Urinary bladder (tissue), 4 donors: ENCODE measurements around the gene KEL. TPM values are rescaled to one million over a fixed set of nuclear protein-coding genes. Genes with fewer than 3 reads are reported as not detected.

Source experiments
- DNase-seq: peaks from one replicate; pipeline ENCODE4 v3.0.0-alpha.2; 2015; ENCODE audit errors: extremely low spot score
- H3K27ac ChIP-seq: one replicate; pipeline ENCODE4 v1.5.1; 2013; ENCODE audit warnings: low read depth, mild to moderate bottlenecking, moderate library complexity
- H3K36me3 ChIP-seq: one replicate; pipeline ENCODE4 v1.6.1; 2013; ENCODE audit warnings: mild to moderate bottlenecking, moderate library complexity; ENCODE audit not compliant: insufficient read depth
- H3K4me1 ChIP-seq: one replicate; pipeline ENCODE4 v1.6.1; 2013; ENCODE audit warnings: mild to moderate bottlenecking, moderate library complexity; ENCODE audit not compliant: insufficient read depth
- H3K4me3 ChIP-seq: one replicate; pipeline ENCODE4 v1.5.1; 2013; ENCODE audit warnings: low read depth, low read length
- WGBS: extraction: QIAGEN DNeasy Blood & Tissue Kit; methylation state at CpG from one replicate; pipeline ENCODE4 v1.1.7; 2013; 5-methylcytosine and 5-hydroxymethylcytosine counted together
- polyA plus RNA-seq: library from polyadenylated mRNA; stranded (reverse); fragments of 200-250 nt; gene quantifications from one replicate; pipeline ENCODE4 v1.2.3, GENCODE V29; 2013
- total RNA-seq: library from RNA; depleted of rRNA; stranded (reverse); fragments of >200 nt; gene quantifications from one replicate; pipeline ENCODE4 v1.2.3, GENCODE V29; 2014
- donor health status: healthy with polysubstance abuse.
- donor health status: healthy.

Gene KEL
- total and polyA plus RNA-seq, 2 donors: 0.16 to 0.18 TPM

DNA sequence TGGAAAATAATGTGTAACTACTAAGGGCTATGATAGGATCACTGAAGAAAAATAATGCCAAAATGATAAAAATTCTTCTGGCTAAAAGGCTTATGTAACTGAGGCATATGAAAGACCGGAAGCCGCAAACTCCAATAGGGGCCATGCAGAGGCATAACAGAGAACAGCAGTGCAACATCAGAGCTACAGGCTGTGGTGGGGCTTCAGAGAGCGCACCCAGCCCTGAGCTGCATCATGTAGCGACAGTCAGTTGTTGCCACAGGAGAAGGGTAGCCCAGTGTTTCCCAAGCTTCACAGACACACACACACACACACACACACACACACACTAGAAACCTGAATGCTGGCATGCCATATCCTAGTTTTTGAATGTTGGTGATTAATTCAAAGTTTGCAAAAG, 13.6 kb downstream of the KEL start:
- Histone ChIP-seq H3K4me3 (no peak overlapping the region), H3K27ac (no peak overlapping the region), H3K4me1 (no peaks in the 10 kb centered on the region), H3K36me3 (no peaks in the 10 kb centered on the region)
- no peak for DNase-seq
- WGBS: 86% methylated on average over 4 of the region's 4 CpGs

DNA sequence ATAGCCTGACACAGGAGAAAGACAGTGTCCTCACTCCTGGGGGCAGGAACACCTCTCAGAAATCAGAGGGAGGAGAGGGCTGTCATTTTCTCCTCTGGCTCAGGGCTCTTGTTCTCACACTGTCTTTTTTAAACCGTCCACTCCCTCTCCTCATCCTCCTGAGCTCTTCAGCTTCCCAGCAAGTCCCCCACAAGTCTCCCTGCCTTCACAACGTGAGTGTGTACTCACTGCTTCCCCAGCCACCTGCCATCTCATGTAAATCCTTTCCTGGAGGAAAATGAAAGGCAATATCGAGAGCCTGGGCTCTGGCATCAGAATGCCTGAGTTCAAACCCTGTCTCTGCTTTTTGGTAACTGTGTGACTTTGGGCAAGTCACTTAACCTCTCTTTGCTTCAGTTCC, 17.2 kb downstream of the KEL start:
- H3K36me3 ChIP-seq: no peaks in the 10 kb centered on the region
- 60% methylated on average over 3 of the region's 3 CpGs for WGBS
- H3K4me3 ChIP-seq: no peak overlapping the region
- DNase-seq: no peak
- H3K27ac ChIP-seq: no peak overlapping the region
- no peaks in the 10 kb centered on the region for H3K4me1 ChIP-seq

DNA sequence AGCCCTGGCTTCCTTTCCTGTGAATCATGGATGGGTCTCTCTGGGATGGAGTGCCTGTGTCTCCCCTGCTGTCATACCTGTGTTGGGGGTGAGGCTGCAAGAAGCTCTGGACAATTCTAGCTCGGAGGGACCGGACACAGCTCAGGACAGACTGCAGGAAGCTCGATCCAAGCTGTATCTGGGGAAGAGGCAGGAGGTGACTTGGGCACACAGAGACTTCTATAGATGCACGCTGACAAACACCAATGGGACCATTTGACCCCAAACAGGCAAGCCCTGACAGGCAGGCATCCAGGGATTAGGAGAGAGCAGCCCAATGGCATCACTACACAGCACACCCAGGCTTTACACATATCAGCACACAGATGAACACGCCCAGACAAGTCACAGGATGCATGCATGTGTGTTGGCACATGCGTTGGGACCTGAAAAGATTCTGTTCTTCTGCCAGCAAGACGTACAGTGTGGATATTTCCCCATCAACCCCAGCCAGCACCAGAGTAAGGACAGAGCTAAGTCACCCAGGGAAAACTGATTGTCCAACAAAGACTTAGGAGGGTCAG, 18.4 kb downstream of the KEL start:
- H3K36me3 ChIP-seq: no peaks in the 10 kb centered on the region
- WGBS: 71% methylated on average over 7 of the region's 7 CpGs
- H3K4me3 ChIP-seq: no peak overlapping the region
- no peaks in the 10 kb centered on the region for H3K4me1 ChIP-seq
- peak; percentile 69 for DNase-seq
- no peak overlapping the region for H3K27ac ChIP-seq

DNA sequence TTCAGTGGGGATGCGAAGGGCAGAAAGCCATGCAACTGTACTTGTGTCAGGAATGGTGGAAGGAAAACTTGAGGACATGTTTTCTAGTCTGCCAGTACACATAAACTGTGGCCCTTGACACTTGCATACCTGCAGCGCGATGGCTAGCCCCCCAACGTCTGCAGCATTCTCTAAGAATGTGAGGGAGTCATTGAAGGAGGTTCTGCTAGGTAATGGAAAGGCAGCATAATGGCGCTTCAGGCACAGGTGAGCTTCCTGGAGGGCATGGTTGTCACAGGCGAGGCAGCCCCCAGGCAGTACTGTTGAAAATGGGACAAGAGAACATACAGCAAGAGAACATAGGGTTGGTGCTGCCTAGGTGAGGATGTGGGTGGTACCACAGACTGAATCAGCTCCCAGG, 19.4 kb downstream of the KEL start:
- Histone ChIP-seq H3K27ac (no peak overlapping the region), H3K4me3 (no peak overlapping the region), H3K36me3 (no peaks in the 10 kb centered on the region), H3K4me1 (no peaks in the 10 kb centered on the region)
- 94% methylated on average over 6 of the region's 6 CpGs for WGBS
- no peak for DNase-seq

DNA sequence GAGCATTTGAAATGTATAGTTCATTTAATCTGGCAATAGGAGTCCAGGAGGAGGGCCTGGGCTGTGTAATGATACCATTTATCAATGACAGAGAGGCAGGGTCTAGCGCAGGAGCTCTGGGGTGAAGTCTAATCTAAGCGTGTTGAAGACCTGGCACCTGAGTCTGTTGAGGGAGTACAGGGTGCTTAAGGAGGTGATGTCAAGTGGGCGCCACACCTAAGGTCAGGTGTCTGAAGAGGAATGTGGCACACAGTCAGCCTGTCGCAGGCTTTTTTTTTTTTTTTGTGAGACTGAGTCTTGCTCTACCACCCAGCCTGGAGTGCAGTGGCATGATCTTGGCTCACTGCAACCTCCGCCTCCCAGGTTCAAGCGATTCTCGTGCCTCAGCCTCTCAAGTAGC, 20.6 kb downstream of the KEL start:
- DNase-seq: no peak
- Histone ChIP-seq H3K4me3 (no peak overlapping the region), H3K4me1 (no peaks in the 10 kb centered on the region), H3K27ac (no peak overlapping the region), H3K36me3 (no peaks in the 10 kb centered on the region)
- 95% methylated on average over 7 of the region's 7 CpGs for WGBS

DNA sequence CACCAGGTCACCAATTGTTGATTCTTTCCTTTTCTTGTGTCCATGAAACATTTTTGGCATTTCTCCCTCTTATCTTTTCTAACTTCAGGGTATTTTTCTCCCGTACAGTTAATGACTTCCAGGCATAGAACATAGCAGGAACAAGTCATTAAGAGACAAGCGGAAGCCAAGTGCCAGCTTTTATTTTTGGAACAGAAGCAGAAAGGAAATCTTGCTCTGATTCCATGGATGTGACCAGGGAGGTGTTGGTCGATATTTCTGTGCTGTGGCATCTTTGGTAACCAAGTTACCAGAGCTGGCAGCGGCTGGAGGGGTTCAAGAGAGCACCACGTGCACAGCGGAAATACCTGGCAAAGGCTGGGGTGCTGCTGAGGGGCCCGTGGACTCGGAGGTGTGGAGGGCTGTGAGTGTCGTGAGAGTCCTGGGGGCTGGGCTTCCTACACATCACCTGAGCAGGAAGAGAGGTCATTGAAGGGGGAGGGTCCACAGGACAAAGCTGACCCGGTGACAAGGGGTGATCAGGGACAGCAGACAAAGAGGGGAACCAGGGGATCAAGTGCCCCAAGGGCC, 21.1 kb downstream of the KEL start:
- no peak for DNase-seq
- WGBS: 51% methylated on average over 10 of the region's 10 CpGs
- H3K27ac ChIP-seq: no peak overlapping the region
- no peak overlapping the region for H3K4me3 ChIP-seq
- no peaks in the 10 kb centered on the region for H3K36me3 ChIP-seq
- no peaks in the 10 kb centered on the region for H3K4me1 ChIP-seq

DNA sequence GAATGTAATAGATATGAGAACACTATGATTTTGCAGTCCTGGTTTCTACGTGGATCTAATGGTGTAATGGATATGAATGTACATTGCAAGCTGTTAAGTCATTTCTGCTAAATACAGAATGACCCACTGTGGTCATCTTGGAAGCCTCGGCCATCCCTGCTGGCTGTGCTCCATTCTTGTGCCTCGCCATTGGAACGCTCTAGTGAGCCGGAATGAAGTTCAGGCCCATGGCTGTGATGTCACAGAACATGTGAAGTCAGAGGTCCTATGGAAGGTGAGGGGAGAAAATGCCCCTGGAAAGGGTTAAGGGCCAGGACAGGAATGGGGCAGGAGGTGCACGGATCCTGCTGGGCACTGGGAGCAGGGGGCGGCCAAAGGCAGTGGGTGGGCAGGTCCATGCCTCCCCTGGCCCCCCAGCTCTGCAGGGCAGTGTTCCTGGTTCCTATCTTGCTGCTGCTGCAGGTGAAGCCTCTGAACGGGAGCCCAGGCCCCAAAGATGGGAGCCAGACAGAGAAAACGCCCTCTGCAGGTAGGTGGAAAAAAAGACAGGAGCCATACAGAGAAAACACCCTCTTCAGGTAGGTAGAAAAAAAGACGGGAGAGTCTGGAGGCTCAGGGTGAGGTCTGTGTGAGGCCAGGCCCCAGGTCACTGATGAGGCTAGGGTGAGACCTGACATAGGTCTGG, 22.8 kb downstream of the KEL start, which contains the start of gene LLCFC1:
LLCFC1 (plus strand) TSS at position 259 of the 685 bp plus-strand sequence; CDS start at position 397, 138 bp downstream.
- WGBS: 63% methylated on average over 10 of the region's 10 CpGs
- Histone ChIP-seq H3K4me1 (no peaks in the 10 kb centered on the region), H3K36me3 (no peaks in the 10 kb centered on the region), H3K27ac (no peak within 1 kb of the TSS), H3K4me3 (no peak within 1 kb of the TSS)
- DNase-seq: no peak

DNA sequence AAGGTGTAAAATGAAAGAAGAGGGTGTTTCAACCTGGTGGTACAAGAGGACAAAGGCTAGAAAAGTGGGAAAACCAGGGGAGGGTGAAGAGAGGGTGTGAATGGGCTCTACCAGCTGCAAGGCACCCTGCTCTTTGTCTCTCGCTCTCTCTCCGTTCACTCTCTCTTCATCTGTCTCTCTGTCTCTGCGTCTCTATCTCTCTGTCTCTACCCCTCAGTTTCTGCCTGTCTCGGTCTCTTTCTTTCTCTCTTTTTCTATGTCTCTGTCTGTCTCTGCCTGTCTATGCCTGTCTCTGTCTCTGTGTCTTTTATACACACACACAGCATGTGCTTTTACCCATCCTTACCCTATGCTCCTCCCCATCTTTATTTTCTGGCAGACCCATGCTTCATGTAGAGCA, 23.6 kb downstream of the KEL start:
- H3K27ac ChIP-seq: no peak overlapping the region
- H3K4me1 ChIP-seq: no peaks in the 10 kb centered on the region
- no peak overlapping the region for H3K4me3 ChIP-seq
- WGBS: 94% methylated on average over 4 of the region's 4 CpGs
- DNase-seq: no peak
- no peaks in the 10 kb centered on the region for H3K36me3 ChIP-seq

DNA sequence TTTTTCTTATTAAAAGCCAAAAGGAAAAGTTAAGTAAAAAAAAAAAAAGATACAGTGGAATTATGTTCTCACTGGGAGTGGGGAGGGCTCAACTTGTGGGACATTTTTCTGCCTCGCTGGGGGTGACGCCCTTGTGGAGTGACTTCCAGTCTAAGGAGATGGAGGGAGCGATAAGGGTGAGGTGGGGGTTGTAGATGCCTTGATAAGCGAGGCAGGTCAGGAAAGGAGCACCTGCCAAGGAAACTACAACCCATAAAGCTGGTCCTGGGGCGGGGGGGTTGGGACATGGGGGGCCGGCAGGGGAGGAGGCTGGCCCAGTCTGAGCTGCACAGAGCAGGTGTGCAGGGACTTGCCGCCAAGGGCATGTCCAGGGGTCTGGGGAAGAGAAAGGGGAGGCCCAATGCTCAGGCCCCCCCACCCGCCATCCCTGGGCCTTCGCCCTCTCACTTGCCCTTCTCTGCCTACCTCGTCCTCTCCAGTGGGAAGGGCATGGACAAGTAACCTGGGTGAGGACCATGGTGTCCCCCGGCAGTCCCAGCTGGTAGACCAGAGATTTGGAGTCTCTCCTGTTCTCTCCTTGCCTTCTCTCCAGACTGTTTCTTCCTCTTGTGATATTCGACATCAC, 26.1 kb downstream of the KEL start:
- H3K4me3 ChIP-seq: no peak overlapping the region
- no peaks in the 10 kb centered on the region for H3K4me1 ChIP-seq
- H3K36me3 ChIP-seq: no peaks in the 10 kb centered on the region
- no peak for DNase-seq
- no peak overlapping the region for H3K27ac ChIP-seq
- WGBS: 81% methylated on average over 12 of the region's 12 CpGs

DNA sequence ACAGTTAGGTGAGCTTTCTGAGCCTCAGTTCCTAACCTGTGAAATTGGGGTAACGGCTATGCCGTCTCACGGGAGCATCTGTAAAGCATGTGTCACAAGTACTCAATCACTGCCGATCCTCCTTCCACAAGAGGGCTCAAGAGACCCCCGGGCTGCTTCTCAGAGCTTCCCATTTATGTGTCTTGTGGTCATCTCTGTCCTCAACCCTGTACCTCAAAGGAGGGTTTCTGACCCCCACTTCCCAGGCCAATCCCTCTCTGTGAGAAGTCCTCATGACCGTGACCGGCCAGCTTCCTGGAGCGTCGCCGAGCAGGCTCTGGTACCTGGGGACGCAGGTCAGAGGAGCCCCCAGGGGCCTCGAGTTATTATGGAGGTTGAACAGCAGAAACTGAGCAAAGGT, 28.1 kb downstream of the KEL start:
- Histone ChIP-seq H3K36me3 (no peaks in the 10 kb centered on the region), H3K4me3 (no peak overlapping the region), H3K4me1 (no peaks in the 10 kb centered on the region), H3K27ac (no peak overlapping the region)
- no peak for DNase-seq
- WGBS: 73% methylated on average over 12 of the region's 12 CpGs

DNA sequence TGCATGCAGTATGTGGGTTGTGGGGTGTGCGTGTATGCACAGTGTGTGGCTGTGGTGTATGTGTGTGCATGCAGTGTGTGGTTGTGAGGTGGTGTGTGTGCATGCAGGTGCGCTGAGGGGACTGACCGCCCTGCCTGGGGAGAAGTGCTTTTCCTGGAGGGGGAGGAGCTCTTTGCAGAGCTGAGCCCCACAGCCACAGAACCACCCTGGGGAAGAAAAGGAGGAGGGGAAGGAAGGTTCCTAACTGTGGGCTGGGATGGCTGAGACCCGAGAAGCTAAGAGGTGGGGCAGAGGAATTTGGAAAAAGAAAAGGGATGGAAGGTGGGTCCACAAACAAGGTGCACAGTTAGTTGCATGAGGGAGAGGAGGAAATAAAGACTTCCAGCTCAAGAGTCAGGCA, 28.5 kb downstream of the KEL start, which contains the start of gene TRPV5:
TRPV5 (minus strand) TSS at position 123 of the 400 bp plus-strand sequence. CDS start 287 bp downstream, outside the sequence.
- Histone ChIP-seq H3K36me3 (no peaks in the 10 kb centered on the region), H3K27ac (no peak within 1 kb of the TSS), H3K4me1 (no peaks in the 10 kb centered on the region), H3K4me3 (no peak within 1 kb of the TSS)
- 76% methylated on average over 4 of the region's 4 CpGs for WGBS
- no peak for DNase-seq

DNA sequence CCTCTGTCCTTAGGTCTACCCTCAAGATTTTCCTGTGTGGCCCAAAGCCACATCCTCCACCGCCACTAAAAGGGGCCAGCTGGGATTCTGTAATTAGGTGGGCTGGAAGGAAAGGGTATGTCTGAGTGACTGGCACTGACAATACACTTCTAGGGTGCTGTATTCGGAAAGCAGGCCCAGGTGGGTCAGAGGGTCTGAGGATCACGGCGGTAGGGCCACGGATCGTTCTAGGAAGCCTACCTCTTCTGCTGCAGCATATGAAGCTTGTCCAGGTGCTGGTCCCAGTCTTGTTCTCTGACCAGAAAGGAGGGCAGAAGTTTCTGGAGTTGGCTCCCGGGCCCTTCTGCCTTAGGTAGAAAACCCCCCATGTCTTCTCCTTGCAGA, 29.1 kb downstream of the KEL start:
- Histone ChIP-seq H3K27ac (no peak overlapping the region), H3K4me3 (no peak overlapping the region), H3K36me3 (no peaks in the 10 kb centered on the region), H3K4me1 (no peaks in the 10 kb centered on the region)
- DNase-seq: no peak
- WGBS: 81% methylated on average over 7 of the region's 7 CpGs

DNA sequence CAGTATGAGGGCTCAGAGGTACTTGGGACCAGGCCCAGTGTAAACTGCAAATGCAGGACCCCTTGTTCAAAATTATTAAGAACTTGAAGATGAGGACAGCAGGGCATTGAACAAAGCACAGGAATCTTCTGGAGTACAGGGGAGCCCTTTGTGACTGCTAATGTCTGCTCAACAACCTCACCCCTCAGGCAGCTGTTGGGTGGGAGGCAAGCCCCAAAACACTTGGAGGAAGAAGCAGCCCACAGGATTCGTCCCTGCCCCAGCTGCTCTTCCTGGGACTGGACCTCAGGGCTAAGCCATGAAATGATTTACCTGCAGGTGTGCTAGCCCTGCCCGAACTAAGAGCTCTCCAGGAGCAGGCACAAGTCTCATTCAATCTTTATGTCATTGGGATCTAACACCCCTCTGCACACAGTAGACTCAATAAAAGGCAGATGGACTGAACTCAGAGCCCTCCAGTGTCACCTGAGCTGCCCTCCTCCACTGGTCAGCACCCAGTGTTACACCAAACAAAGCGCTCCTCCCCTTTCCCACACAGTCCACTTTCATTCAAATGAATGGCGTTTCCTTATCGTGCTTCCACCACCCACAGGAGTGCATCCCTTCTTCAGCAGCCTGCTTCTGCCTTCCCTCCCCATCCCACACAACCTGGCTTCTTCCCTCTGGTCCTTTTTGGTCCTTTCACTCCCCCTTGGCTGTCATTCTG, 29.6 kb downstream of the KEL start:
- H3K4me1 ChIP-seq: no peaks in the 10 kb centered on the region
- no peak overlapping the region for H3K4me3 ChIP-seq
- H3K36me3 ChIP-seq: no peaks in the 10 kb centered on the region
- no peak for DNase-seq
- H3K27ac ChIP-seq: no peak overlapping the region
- WGBS: 52% methylated on average over 5 of the region's 5 CpGs
